Measurements from ENCODE around the gene ZNF532.

Gene ZNF532

GRCh38 chr18:58893388-58894099 lies 28.9 kb downstream of the ZNF532 start:
- Histone ChIP-seq H2AFZ (ENCODE audit: low read depth, low read length) (no peak overlapping the region), H3K4me1 (ENCODE audit: insufficient read depth, low read length) (peaks cover 9% of the 10 kb centered on the region; the same call in 1 of the 2 replicates), H3K27me3 (ENCODE audit: insufficient read depth, low read length, poor library complexity) (peaks cover 13% of the 10 kb centered on the region), H3K9ac (ENCODE audit: low read depth, low read length) (no peak overlapping the region), H3K27ac (ENCODE audit: low read length) (no peak overlapping the region), H3K79me2 (ENCODE audit: insufficient read depth, low read length) (no peaks in the 10 kb centered on the region), H3K4me2 (ENCODE audit: insufficient read depth, low read length) (no peak overlapping the region), H3K36me3 (ENCODE audit: insufficient read depth, low read length) (no peaks in the 10 kb centered on the region), H3K4me3 (ENCODE audit: low read depth in 1 of 2, low read length in 2 of 2) (no peak overlapping the region), H4K20me1 (ENCODE audit: insufficient read depth, low read length) (no peaks in the 10 kb centered on the region), H3K9me3 (ENCODE audit: insufficient read depth, low read length, severe bottlenecking) (no peaks in the 10 kb centered on the region)
- no peak for TF ChIP-seq CTCF (IDR thresholded peaks at IDR 0.05; ENCODE audit: borderline replicate concordance, extremely low read depth, low read length, poor library complexity, severe bottlenecking)
- no peak for TF ChIP-seq EZH2 (IDR thresholded peaks at IDR 0.05; ENCODE audit: borderline replicate concordance, low read depth, low read length, severe bottlenecking)
- no peak for ATAC-seq (ENCODE audit: insufficient read depth, low read depth)
- no peak for DNase-seq

- peaks cover 9% of the 10 kb centered on the region; the same call in 1 of the 2 replicates for H3K4me1 ChIP-seq (ENCODE audit: insufficient read depth, low read length)
- H3K9ac ChIP-seq (ENCODE audit: low read depth, low read length) = no peak overlapping the region
- H3K27me3 ChIP-seq (ENCODE audit: insufficient read depth, low read length, poor library complexity) = peaks cover 13% of the 10 kb centered on the region
- no peak overlapping the region for H2AFZ ChIP-seq (ENCODE audit: low read depth, low read length)
- H3K4me3 ChIP-seq (ENCODE audit: low read depth in 1 of 2, low read length in 2 of 2) = no peak overlapping the region
- no peaks in the 10 kb centered on the region for H3K79me2 ChIP-seq (ENCODE audit: insufficient read depth, low read length)
- H4K20me1 ChIP-seq (ENCODE audit: insufficient read depth, low read length) = no peaks in the 10 kb centered on the region
- H3K4me2 ChIP-seq (ENCODE audit: insufficient read depth, low read length) = no peak overlapping the region
- H3K36me3 ChIP-seq (ENCODE audit: insufficient read depth, low read length) = no peaks in the 10 kb centered on the region
- ATAC-seq (ENCODE audit: insufficient read depth, low read depth) (no peak), DNase-seq (no peak)
- no peak overlapping the region for H3K27ac ChIP-seq (ENCODE audit: low read length)
- no peaks in the 10 kb centered on the region for H3K9me3 ChIP-seq (ENCODE audit: insufficient read depth, low read length, severe bottlenecking)
- TF ChIP-seq EZH2 (IDR thresholded peaks at IDR 0.05; ENCODE audit: borderline replicate concordance, low read depth, low read length, severe bottlenecking) (no peak), CTCF (IDR thresholded peaks at IDR 0.05; ENCODE audit: borderline replicate concordance, extremely low read depth, low read length, poor library complexity, severe bottlenecking) (no peak)
These were observed 30.3 kb downstream of the ZNF532 start for GRCh38 chr18:58894930-58895329.

- Histone ChIP-seq H3K9me3 (ENCODE audit: insufficient read depth, low read length, severe bottlenecking) (no peaks in the 10 kb centered on the region), H4K20me1 (ENCODE audit: insufficient read depth, low read length) (no peaks in the 10 kb centered on the region), H3K4me2 (ENCODE audit: insufficient read depth, low read length) (no peak overlapping the region), H3K27ac (ENCODE audit: low read length) (no peak overlapping the region), H3K27me3 (ENCODE audit: insufficient read depth, low read length, poor library complexity) (peaks cover 16% of the 10 kb centered on the region), H3K4me3 (ENCODE audit: low read depth in 1 of 2, low read length in 2 of 2) (no peak overlapping the region), H2AFZ (ENCODE audit: low read depth, low read length) (no peak overlapping the region), H3K79me2 (ENCODE audit: insufficient read depth, low read length) (no peaks in the 10 kb centered on the region), H3K36me3 (ENCODE audit: insufficient read depth, low read length) (no peaks in the 10 kb centered on the region), H3K9ac (ENCODE audit: low read depth, low read length) (no peak overlapping the region), H3K4me1 (ENCODE audit: insufficient read depth, low read length) (peaks cover 9% of the 10 kb centered on the region; the same call in 1 of the 2 replicates)
- TF ChIP-seq EZH2 (IDR thresholded peaks at IDR 0.05; ENCODE audit: borderline replicate concordance, low read depth, low read length, severe bottlenecking) (no peak), CTCF (IDR thresholded peaks at IDR 0.05; ENCODE audit: borderline replicate concordance, extremely low read depth, low read length, poor library complexity, severe bottlenecking) (no peak)
- no peak for DNase-seq
- ATAC-seq (ENCODE audit: insufficient read depth, low read depth) = no peak
These were observed 30.7 kb downstream of the ZNF532 start for GRCh38 chr18:58895385-58895784.

Data from DND-41 (cell line).